Activated T-helper 1 cell treated with anti-CD3 and anti-CD28 coated beads, Interleukin-2, amount 50 U/mL, for 16 hours (primary cell): ENCODE results near the gene MEGF6.

ENCODE experiments used
- DNase-seq, 2 donors: peaks; one replicate each; pipeline ENCODE4 v3.0.0-alpha.2; 2020; ENCODE audit warnings: low read depth in 1 of 2, low spot score in 1 of 2

The MEGF6 gene

GRCh38 chr1:3644273-3644672, 33.0 kb upstream of the MEGF6 start:
- DNase-seq: no peak

DNA sequence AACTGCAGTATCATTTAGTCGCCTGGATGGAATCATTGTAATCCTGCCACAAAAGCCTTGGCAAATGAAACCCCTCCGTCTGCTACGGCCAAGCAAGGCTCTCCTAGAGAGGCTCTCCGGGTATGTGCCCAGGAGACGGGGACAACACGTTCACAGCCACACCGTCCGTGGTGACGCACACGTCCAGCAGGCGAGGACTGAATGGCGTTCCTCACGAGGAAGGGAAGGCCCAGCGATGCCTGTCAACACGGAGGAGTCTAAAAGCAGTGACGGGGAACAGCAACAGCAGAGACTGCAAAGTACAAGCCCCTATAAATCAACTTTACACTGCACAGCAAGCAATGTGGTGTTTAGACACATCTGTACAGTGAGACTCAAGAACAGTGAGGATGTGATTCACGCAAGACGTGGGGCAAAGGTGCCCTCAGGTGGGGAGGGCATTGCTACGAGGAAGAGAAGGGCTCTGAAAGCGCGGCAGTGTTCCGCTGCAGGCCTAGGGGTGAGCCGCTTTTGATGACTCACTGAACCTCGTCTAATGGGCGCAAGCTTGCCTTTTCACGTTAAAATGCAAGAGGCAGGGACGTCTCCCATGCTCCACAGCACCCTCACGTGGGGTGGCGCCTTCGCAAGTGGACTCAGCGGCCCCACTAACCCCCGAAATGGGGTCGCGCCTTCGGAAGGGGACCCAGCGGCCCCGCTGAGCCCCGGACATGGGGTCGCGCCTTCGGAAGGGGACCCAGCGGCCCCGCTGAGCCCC, 31.8 kb upstream of the MEGF6 start:
- DNase-seq: no peak

GRCh38 chr1:3641816-3642215, 30.5 kb upstream of the MEGF6 start:
- DNase-seq: no peak

DNA sequence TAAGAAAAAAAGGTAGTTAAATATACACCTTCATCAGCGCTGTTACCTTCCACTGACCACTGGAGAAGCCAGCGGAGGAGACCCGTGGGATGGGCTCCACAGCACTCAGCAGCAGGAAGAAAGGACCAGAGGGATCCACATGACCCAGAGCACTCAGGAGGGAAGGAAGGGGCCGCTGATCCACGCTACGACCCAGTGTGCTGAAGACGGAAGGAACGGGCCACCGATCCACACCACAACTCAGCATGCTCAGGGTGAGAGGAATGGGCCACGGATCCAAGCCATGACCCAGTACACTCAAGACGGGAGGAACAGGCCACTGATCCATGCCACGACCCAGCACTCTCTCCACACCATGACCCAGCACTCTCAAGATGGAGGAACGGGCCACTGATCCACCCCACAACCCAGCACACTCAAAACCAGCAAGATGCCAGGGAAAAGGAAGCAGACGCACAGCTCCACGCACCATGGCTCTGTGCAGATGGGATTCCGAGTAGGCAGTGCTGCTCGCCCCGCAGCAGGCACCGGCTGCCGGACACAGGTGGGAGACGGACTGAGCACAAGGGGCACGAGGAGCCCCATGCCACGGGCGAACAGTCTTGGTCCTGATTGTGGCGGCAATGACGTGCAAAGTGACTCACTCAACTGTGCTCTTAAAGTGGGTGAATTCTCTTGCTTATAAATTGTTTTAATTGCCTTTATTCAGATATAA, 29.9 kb upstream of the MEGF6 start:
- no peak for DNase-seq

- DNase-seq: no peak
Observed at GRCh38 chr1:3640121-3640837, 29.0 kb upstream of the MEGF6 start.

DNA sequence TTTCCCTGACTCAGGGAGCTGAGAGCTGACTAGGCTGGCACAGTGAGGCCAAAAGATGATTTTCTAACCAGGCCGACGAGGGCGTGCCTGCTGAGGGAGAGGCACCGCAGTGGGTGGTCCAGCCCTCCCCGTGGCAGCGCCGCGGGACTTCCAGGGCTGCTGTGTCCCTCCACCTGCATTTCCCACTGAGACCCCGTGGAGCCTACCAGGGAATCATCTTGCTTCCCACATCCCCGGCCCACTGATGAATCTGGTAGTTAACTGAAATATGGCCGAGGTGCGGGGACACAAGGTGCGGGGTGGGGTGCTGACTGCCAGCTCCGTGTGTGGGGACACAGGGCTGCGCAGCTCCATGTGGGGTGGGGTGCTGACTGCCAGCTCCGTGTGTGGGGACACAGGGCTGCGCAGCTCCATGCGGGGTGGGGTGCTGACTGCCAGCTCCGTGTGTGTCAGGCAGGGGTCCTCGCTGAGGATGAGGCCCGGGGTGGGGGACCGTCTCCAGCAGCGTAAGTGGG, 28.1 kb upstream of the MEGF6 start:
- DNase-seq: no peak

- DNase-seq: no peak
Observed at GRCh38 chr1:3638676-3639075, 27.4 kb upstream of the MEGF6 start.

GRCh38 chr1:3638027-3638426, 26.7 kb upstream of the MEGF6 start:
- no peak for DNase-seq

DNA sequence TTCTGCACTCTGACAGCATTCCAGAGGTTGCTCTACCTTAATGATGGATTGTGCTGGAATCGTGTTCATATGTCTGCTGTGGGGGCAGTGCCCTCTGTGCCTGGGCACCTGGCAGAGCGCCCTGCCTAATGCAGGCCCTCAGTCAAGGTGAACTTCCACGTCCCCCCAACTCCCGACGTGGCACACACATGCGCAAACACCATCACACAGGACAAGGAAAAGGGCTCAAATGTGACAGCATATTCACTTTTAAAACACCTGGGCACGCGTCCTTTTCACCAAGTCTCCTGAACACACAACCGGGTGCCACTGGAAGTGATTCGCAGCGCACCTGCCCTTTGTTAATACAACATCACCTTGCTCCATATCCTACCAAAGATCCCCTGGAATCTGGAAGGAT, 25.2 kb upstream of the MEGF6 start:
- DNase-seq: no peak

GRCh38 chr1:3636080-3636479, 24.8 kb upstream of the MEGF6 start:
- no peak for DNase-seq

GRCh38 chr1:3634059-3634800, 22.9 kb upstream of the MEGF6 start:
- no peak for DNase-seq

DNA sequence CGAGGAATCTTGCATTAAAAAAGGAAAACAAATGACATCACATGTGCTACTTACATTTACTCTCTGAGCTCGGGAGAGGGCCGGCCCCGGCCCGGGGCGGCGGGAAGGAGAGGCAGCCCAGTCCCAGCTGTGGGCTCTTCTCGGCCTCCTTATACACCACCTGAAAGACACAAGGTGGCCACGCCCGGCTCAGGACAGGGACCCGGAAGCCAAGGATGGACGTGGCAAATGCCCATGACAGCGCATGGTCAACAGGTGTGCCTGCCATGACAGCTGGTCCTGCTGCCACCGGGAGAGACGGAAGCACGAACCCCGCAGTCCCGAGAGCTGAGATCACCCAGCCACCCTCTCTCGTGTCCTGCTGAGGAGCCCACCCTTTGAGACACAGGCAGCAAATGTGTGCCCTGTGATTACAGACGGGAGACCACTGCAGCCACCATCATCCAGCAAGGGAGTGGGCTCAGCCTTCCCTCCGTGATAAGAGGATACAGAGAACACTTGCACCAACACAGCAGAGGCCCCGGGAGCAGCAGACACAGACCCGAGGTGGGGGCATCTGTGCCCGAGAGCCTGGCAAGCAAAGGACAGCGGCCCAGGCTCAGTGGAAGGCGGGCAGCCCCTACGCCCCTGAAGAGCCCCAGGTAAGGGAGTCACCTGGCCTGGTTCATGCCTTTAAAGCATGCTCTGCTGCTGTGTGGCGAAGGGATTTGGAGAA, 22.2 kb upstream of the MEGF6 start:
- no peak for DNase-seq

DNA sequence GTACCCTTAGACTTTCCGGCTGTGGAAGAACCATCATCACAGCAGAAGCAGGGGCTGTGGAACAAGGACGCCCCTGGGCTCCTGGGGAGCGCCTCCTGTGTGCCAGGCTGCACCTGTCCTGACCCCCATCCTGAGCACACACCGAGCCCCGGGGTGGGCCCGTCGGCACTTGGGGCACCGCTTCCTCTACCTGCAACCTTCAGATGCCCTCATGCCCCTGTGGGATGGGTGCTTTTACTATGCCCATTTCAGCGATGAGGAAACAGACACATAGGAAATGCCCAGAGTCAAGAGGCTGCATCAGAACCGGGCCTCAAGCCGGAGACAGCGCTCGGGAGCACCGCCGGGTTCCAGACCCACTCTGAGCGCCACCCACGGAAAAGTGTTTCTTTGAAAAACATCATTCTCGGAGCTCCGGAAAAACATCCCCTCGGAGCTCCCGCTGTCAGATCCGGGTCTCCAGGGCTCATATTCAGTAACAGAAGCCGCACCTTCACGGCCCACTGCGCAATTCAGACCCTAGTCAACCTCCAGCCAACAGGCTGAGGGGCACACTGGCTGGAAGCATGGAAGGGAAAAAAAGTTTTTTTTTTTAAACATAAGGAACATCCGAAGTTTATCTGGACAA, 21.5 kb upstream of the MEGF6 start:
- DNase-seq: no peak

- DNase-seq: no peak
Observed at GRCh38 chr1:3632298-3632697, 21.0 kb upstream of the MEGF6 start.

GRCh38 chr1:3631320-3632260, 20.3 kb upstream of the MEGF6 start:
- DNase-seq: no peak

DNA sequence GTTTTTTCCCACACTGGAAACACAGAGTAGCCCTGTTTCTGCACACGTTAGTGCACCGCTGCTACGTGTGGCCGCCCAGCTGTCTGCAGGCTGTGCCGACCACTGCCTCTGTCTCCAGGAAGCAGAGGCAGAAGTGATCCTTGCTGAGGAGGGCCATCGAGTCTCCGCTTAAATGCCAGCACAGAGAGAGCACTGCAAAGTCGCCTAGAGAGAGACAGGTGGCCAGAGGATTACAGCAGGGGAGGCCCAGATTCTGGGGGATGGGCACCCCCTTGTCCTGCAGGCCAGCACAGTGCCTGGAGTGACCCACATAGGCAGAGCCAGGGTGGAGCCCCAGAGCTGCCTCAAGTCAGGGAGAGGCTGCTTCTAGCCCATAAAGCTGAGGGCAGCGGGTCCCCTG, 19.6 kb upstream of the MEGF6 start:
- no peak for DNase-seq

- no peak for DNase-seq
Observed at GRCh38 chr1:3630161-3630611, 18.9 kb upstream of the MEGF6 start.

DNA sequence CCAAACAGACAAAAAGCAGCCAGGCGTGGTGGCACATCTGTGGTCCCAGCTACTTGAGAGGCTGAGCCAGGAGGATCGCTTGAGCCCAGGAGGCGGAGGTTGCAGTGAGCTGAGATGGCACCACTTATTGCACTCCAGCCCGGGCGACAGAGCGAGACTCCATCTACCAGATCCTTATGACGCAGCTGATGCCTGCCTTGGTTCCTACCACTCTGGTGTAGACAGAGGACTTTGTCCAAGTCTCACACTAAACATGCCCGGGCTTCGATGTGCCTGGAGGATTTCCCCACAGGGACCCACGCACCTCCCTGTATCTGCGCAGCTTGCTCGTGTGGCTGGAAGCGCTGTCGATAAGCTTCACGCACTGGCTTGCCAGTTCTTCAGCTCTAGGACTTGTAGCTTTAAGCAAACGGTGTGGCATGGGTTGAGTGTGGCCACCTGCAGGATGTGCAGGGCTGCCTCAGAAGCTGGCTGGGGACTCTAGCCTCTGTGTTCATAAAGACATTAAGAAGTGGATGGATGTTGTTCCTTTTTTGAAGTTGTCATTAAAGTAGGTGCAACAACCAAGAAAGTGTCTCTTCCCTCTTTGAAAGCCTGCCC, 18.4 kb upstream of the MEGF6 start:
- DNase-seq: no peak

- no peak for DNase-seq
Observed at GRCh38 chr1:3628445-3628844, 17.1 kb upstream of the MEGF6 start.
